HG02970 (cell line): ENCODE results near the gene DNM3.
A peak's percentile ranks its signal among the peaks of the same experiment; 100 is the strongest.

ENCODE experiments used
- ATAC-seq: cut with Tn5 transposase; IDR thresholded peaks from one replicate; pipeline ENCODE4 v1.9.1; 2021; ENCODE audit warnings: mild to moderate bottlenecking, moderate library complexity, moderate number of reproducible peaks; ENCODE audit not compliant: unreplicated experiment, low FRiP score

DNM3 gene

DNA sequence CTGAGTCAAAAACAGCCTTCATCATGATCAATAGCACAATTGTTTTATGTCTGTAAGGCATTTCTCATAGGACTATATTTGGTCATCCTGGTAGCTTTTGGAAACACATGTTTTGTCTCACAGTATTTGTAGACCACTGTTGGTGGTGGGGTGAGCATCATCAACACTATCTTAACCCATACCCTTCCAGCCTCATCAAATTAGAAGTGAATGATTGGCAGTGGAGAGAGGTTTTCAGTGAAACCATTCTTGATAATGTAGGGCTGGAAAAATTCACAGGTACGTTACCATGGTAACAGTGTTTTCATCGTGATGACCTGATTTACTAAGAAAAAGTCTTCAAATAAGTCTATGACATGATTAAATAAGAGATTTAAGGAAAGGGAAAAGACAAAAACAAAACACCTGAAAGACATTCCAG, 533.9 kb downstream of the DNM3 start:
- no peak for ATAC-seq

DNA sequence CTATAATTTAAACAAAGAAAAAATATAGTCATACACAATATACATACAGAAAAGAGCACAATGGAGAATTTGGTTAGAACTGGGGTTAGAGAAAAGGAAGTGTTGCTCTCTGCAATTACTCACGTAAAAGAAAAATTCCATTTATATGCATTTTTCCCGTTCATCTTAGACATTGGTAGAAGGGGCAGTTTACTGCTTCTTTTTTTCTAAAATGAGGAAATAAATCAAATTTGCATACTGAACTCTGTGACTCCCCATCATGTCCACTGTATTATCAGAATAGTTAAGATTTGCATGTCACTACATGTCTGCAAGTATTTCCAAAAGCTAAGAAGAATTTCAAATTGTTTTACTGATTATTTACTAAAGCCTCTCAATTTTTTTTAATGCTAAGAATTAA, 535.1 kb downstream of the DNM3 start:
- ATAC-seq: no peak

DNA sequence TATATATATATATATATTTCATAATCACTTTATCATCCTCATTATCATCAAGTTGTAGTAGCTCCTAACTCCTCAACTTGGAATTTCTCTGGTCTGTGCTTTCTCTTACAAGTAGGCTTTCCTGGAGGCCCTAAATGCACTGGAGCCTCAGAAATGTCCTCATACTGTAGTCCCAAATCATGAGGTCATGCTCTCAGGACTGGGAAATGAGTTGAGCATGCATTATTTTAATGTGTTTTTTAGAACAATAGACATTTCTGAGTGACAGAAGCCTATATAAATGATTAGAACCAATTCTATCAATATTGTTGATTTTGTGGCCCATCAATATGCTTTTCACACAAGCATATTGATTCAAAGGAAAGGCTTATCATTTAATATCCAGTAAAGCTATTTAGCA, 536.3 kb downstream of the DNM3 start:
- no peak for ATAC-seq

DNA sequence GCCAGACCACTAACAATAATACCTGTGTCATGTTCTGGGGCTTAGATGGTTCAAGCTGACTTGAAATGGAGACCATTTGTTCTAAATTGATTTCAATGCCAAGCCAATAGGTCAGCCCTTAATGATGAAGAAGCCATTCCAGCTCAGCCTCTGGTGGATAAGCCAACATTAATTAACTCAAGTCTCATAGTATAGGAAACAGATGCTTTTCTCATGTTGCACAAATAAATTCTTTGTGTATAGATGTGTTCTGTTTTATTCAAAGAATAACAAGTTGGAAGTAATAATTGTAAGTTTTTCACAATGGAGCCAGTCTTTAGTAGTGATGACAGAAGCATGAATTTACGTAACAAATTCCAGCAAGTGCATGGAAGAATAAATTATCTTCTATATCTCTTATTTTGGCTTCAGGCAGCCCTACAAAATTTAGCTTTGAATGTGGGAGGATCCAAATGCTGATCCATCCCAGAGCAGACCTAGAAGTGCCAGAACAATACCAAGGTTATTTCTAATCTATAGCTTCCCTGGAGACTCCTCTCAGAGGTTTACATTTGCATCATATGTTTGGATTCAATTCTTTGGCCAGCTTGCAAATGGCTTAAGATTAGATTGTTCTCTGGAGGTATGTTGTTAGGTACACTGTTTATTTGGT, 536.9 kb downstream of the DNM3 start:
- no peak for ATAC-seq

DNA sequence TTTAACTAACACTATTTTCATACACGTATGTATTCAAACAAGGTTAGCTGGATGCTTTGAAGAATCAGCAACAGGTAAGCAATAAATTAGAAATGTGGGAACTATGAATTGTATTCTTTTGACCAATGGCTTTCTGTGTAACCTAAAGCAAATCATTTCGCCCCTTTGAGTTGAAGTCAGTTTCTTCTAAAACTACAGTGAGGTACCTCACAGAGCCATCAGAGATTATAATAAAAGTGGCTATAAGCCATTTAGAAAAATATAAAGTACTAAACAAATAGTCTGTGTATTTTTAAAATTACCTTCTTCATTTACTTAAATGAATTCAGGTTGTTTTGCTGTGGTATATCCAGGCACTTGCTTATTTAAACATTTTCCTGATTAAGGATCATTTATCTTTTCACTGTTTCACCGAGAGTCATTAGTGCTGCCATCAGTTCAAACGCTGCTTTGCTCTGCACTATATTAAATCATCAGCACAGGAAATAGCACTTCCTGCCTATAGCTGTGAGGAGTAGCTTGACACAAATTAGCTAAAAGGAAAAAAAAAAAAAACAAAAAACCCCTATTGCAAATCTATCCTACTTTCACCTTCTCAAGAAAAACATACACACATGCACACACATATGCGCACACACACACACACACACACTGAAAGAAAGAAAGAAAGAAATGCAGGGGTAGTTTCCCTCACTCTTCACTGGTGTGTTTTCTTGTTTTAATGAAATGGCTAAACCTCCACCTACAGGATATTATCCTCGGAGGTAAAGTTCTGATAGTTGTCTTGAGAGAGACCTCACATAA, 539.3 kb downstream of the DNM3 start:
- ATAC-seq: peak; percentile 71

DNA sequence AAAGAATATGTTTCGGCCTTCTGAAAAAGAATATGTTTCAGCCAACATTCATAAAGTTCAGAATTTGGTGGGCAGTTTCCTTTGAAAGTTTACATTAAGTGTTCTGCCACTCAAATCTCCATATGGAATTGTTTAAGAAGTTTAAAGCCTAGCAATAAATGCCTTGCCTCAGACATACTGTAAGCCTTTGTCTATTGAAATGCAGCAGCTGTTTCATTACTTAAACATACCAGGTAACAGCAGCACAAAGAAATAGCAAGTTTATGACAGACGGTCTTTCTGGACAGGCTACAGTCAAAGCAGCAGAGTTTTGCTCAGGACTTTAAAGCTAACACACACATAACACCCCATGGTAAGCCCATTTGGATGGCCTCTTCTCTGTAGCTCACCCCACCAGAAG, 540.6 kb downstream of the DNM3 start:
- ATAC-seq: no peak

DNA sequence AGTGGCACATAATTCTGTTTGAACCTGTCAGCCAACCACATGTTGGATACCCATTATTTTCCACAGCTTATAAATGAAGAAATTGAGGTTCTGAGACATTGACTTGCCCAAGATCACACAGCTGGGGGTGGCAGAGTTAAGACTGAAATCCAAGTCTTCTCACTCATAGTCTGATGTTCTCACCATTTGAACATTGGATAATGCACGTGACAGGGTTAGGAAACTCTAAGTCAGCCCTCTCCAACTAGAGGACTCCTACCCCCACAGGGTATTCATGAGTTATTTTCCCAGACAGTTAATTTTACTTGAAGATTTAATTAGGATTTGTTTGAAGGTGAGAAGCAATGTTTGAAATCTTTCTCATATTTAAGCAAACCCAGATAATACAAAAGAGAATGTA, 541.1 kb downstream of the DNM3 start:
- ATAC-seq: no peak

DNA sequence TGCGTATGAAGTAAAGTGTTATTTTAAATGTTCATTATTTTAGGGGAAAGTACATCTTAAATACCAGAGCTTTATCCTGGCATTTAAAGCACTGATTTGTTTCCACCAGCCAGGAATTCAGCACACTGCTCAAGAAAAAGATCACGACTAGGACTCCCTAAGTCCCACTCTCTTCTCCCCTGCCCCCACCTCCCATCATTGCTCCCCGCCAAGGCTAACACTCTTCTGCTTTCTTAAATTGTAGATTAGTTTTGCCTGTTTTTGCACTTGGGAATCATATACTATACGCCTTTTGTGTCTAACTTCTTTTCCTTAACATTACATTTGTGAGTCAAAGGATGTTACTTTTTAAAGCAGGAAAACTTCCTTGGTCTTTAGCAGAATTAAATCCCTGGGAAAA, 541.7 kb downstream of the DNM3 start:
- no peak for ATAC-seq

DNA sequence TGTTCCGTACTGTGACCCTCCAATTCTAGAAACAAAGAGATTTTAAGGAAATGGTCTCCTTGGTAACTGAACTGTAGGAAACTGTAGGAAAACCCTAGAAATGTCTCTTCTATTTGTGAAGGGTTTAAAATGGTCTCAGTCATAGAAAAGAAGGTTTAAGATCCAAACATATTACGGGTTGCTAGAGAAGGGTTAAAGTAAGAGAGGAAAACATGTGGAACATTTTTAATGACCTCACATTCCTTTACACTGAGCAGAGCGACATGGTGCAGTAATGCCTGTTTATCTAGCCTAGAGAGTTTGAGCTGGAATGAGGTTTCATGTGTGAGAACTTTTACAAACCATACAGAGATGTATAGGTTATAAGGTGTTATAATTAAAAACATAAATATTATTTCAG, 542.2 kb downstream of the DNM3 start:
- no peak for ATAC-seq

DNA sequence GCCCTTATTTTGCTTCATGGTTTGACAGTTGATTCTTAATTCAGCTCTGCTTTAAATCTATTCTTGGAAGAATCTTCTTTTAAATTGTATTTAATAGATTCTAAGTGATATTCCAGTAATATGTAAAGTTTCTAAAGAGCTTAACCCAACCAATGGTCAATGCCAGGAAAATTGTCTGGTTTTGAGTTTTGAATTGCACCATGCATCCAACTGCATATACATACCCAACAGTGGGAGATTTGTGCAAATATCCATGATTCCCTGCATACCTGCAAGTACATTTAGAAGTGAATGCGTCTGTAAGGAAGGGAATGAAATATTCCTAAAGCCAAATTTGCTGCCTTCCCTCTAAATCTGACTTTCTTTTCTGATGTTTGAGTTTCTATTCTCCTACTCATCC, 543.4 kb downstream of the DNM3 start:
- ATAC-seq: no peak

DNA sequence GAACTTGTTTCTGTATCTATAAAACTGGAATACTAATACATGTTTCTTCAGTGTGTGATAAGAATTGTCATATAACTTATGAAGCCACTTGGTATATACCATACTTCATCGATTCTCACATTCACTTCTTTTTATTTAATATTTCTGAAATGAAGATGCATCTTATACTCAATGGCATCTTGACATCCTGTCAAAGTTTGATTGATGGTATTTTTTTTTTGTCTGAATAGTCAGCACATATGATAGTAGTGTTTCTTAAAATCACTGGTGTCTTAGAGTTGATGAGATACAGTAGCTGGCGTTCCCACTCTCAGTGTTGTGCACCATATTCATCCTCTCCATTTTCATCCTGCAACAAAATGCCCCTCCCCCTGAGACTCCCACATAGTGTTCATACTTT, 544.7 kb downstream of the DNM3 start:
- ATAC-seq: no peak

DNA sequence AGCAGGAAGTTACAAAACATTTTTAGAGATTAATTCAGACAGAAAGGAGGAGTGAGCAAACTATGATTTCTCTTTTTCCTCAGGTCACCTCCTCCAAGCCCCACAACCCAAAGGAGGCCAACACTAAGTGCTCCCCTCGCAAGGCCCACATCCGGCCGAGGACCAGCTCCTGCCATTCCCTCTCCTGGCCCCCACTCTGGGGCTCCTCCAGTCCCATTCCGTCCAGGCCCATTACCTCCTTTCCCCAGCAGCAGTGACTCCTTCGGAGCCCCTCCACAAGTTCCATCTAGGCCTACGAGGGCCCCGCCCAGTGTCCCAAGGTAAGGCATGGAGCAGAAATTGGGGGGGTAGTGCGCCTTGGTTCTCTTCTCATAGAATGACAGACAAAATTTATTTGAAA, 547.2 kb downstream of the DNM3 start:
- ATAC-seq: no peak

DNA sequence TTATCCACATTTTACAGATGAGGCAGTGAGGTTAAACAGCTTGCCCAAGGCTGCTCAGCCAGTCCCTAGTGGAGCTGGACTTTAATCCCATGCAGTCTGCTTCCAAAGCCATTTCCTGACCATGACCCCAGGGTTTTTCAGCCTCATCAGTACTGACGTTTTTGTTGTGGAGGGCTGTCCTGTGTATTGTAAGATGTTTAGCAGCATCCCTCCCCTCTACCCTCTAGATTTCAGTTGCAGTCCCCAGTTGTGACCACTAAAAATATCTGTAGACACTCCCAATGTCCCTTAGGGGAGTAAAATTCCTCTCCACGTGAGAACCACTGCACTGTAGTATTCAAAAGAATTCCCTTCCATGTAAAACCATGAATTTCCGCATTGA, 549.0 kb downstream of the DNM3 start:
- ATAC-seq: no peak

DNA sequence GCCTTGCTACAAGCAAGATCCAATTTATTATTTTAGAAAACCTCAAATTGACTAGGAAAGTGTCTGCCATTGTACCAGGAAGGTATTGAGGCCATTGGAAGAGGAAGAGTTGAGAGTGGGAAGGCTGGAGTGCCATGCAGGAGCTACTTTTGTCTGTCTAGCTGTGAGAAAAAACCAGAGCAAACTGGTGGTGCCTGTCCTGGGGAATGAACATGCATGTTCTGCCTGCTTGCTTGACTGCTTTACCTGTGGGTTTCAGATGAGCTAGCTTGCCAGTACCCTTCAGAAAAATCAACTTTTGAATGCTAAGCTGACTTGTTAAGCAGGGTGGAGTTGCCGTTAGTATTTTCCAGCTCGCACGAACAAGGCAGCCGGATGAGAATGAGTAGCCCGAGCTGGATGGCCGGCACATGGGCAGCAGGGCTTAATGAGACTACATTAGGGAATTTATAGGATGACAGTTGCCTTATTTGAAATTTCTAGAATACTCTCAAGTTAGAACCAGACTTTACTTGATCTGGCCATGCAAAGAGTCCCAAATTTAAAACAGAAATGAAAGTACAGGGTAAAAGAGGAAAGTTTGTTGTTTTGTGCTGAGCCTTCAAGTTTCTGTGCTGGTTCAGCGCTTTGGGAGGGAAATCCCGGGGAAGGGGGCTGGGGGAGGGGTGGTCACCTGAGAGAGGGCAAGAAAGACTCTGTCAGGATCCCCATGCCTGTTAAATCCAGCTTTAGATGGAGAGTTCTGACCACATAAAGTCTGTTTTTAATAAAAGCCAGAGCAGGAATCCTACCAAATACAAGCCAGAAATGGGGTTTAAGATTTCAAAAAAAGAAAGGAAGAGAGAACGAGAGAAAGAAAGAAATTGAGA, 549.6 kb downstream of the DNM3 start:
- no peak for ATAC-seq

DNA sequence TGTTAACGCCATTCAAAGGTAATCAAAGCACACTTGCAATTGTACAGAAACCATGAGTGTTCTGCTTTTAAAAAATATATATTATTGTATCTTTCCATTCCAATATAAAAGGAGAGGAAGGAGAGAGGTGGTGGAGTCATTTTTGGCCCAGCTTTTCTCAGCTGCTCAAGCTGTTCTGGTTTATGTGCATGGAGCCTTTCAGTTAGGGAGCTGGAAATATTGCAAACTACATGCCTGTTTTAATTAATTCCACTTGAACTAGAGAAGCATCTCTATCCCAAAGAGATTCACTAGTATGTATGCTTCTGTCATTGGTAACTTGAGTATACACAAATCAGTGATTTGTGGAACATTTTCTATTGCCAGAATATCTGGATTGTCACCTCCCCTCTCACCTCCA, 550.7 kb downstream of the DNM3 start:
- ATAC-seq: no peak

DNA sequence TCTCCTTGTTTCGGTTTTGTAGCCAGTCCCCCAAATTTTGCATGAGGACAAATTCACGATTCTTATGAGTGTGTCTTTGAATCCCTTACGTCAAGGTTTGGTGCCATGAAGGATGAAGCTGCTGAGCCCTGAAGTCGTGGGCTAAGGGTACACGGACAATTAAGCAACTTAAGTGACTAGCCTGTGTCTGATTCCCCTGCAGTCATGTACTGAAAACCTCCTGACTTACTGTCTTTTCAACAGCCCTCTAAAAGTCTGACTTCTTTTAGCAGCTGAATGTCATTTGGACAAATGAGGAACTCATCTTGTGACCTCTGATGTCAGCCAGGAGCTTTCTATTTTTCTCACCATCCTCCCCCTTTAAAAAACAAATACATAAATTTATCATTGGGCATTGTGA, 552.1 kb downstream of the DNM3 start:
- ATAC-seq: no peak

DNA sequence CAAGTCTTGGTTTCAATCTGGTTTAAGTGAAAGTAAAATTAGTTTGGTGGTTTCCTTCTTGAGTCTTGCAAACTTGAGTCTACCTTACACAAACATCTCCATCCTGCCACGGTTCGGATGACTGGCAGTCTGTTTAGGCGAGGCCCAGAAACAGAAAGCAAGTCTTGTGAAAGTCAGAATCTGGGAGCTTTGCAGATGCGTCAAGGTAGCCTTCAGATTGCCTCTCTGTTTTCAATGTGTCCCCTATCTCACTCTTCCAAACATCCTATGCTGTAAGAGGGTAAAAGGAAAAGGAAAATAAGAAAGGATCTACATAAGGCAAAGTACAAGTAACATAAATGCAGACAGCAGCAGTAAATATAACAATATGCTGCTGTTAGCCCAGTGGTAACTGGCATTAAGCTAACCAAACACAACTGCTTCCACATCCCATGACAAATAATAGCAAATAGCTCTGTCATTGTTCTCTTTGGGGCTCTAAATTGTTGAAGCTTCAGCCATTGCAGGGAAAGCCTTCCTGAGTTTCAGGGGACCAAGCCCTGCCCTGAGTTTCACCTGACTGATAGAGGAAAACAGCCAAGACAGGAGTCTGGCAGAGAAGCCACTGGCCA, 552.9 kb downstream of the DNM3 start:
- peak; percentile 79 for ATAC-seq

DNA sequence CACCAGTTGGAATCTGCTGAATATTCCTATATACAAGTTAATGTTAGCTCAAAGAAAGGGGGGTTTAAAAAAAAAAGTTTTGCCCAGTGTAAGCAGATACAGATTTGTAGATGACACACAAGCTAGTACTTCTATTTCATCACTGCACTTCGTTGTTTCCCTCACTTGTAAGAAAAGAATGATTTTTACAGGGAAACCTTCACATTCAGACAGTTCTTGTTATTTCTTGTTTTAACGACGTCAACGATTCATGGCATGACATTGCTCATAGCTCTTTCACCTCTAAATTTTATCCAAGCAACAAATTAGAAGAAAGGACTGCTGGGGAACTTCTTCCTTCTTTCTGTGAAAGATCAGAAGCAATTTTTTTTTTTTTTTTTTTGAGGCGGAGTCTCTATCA, 553.5 kb downstream of the DNM3 start:
- ATAC-seq: no peak

DNA sequence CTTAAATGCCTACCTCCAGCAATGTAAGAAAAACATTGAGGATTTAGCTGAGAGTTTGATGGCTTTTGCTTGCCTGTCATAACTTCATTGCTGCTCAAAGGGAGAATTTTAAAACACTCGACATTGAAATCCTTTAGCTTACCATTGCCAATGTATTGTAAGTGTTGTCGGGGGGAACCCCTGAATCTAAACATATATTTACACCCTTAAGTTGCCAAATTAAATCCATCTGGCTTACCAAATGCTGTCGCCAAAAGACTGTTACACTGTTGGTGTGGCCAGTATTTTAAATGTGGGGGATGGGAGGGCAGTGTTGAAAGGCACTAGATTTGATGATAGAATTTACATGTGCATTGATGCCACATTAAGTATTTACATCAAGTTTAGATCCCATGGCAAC, 554.3 kb downstream of the DNM3 start:
- ATAC-seq: no peak

DNA sequence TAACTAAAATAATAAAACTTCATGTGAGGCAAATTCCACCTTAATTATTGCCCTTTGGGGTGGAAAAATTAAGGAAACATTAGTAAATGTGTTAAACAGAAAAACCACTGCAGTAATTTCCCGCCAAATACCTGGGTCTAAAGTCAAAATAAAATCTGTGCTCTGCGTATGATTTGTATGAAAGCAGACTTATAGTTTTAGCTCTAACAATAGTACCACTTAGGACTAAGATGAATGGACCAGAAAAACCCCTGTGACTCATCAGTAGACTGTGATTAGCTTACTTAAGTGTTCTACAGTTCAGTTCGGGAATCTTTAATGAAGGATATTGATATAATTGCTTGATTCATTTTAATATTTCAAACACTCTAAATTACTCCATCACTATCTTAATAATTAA, 555.9 kb downstream of the DNM3 start:
- ATAC-seq: no peak

DNA sequence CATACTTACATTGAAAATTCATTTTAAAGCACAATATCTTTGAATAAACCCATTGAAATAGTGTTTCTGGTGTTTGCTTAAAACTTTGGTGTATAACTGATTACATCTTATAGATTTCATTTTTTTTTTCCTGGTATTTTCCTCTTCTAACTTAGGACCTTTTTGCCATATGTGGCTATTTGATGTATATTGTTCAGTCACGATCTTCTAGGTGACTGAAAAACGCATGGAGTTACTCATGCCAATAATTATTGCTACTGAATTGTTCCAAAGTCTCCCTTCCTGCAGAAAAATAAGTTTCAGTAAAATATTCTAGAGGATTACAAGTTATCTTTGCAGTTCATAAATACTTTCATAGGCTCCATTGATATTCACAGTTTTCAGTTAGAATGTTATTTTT, 556.3 kb downstream of the DNM3 start:
- no peak for ATAC-seq
